H1 (cell line): Measurements from ENCODE around the gene ZNFX1. TPM values are rescaled to one million over a fixed set of nuclear protein-coding genes. Genes with fewer than 3 reads are reported as not detected.

Source experiments
- CTCF ChIA-PET: fragments of 300-600 bp; sonication (Branson Sonifier 250); formaldehyde crosslinking; loops from one replicate; lab custom pipeline; 2021; ENCODE audit not compliant: partially characterized antibody; lab: Charles Lee
- POLR2A ChIA-PET: fragments of 300-600 bp; sonication (Branson Sonifier 250); formaldehyde crosslinking; loops from one replicate; lab custom pipeline; 2021; ENCODE audit warnings: inconsistent platforms; ENCODE audit not compliant: partially characterized antibody; lab: Charles Lee
- DNase-seq, 2 experiments: peaks; one replicate each; pipeline versions ENCODE4 v3.0.0 to v3.0.0-alpha.2; 2010 to 2022; ENCODE audit warnings: low spot score in 2 of 2, low read depth in 1 of 2, mixed read lengths in 1 of 2
- FAIRE-seq: peaks from 2 replicates; lab custom pipeline; 2011; peaks lifted over from hg19 to GRCh38; lab: Jason Lieb, UNC
- H2AFZ ChIP-seq: 2 replicates; pipeline ENCODE4 v1.8.1; 2012; ENCODE audit warnings: low read length, inconsistent platforms
- H2AK5ac ChIP-seq: 2 replicates; pipeline ENCODE4 v1.6.1; 2013; ENCODE audit warnings: low read depth, low read length
- H2BK120ac ChIP-seq: replicated peaks from 2 replicates; pipeline ENCODE3; 2013; ENCODE audit warnings: low read depth, low read length, inconsistent platforms
- H2BK12ac ChIP-seq: 2 replicates; pipeline ENCODE4 v1.6.1; 2013; ENCODE audit warnings: low read depth, low read length
- H2BK15ac ChIP-seq: 2 replicates; pipeline ENCODE4 v1.6.1; 2013; ENCODE audit warnings: low read length
- H2BK20ac ChIP-seq: 2 replicates; pipeline ENCODE4 v1.6.1; 2013; ENCODE audit warnings: low read length
- H2BK5ac ChIP-seq: 2 replicates; pipeline ENCODE4 v1.6.1; 2013; ENCODE audit warnings: low read depth, low read length
- H3K14ac ChIP-seq: 2 replicates; pipeline ENCODE4 v1.6.1; 2013; ENCODE audit warnings: inconsistent platforms; ENCODE audit not compliant: insufficient read length
- H3K18ac ChIP-seq: 2 replicates; pipeline ENCODE4 v1.6.1; 2013; ENCODE audit warnings: low read length; ENCODE audit errors: extremely low read depth
- H3K23ac ChIP-seq: 2 replicates; pipeline ENCODE4 v1.6.1; 2013; ENCODE audit warnings: inconsistent platforms; ENCODE audit not compliant: insufficient read length
- H3K23me2 ChIP-seq: 2 replicates; pipeline ENCODE4 v1.6.1; 2013; ENCODE audit warnings: low read depth, low read length
- H3K27ac ChIP-seq: 2 replicates; pipeline ENCODE4 v1.6.1; 2011; ENCODE audit warnings: low read depth, low read length, inconsistent platforms
- H3K27me3 ChIP-seq, 4 experiments: replicated peaks in 1 of 4; 1 replicate in 1 of 4; 2 replicates in 3 of 4; pipeline versions ENCODE4 v1.6.1 to v1.8.1; 2011 to 2013; ENCODE audit warnings: low read length in 3 of 4, mild to moderate bottlenecking in 3 of 4, inconsistent platforms in 2 of 4, mixed read lengths in 2 of 4, moderate library complexity in 1 of 4; ENCODE audit not compliant: control insufficient read depth in 3 of 4, insufficient read depth in 3 of 4; ENCODE audit errors: extremely low read depth in 1 of 4
- H3K36me3 ChIP-seq, 4 experiments: 2 replicates each; pipeline versions ENCODE4 v1.6.1 to v1.8.1; 2011 to 2013; ENCODE audit warnings: mild to moderate bottlenecking in 4 of 4, low read length in 3 of 4, moderate library complexity in 2 of 4, control low read depth in 1 of 4, inconsistent platforms in 1 of 4; ENCODE audit not compliant: insufficient read depth in 4 of 4, control insufficient read depth in 2 of 4
- H3K4ac ChIP-seq: replicated peaks from 2 replicates; pipeline ENCODE3; 2013; ENCODE audit warnings: low read length, low read depth, mixed read lengths, inconsistent platforms; ENCODE audit not compliant: insufficient read length
- H3K4me1 ChIP-seq, 4 experiments: replicated peaks in 1 of 4; 1 replicate in 1 of 4; 2 replicates in 3 of 4; pipeline versions ENCODE4 v1.6.1 to v1.8.1; 2011 to 2013; ENCODE audit warnings: low read length in 3 of 4, inconsistent platforms in 2 of 4, mixed read lengths in 1 of 4; ENCODE audit not compliant: insufficient read depth in 4 of 4, control insufficient read depth in 3 of 4
- H3K4me2 ChIP-seq, 2 experiments: 2 replicates each; pipeline versions ENCODE4 v1.6.1 to v1.8.1; 2011 to 2013; ENCODE audit warnings: low read depth in 2 of 2, low read length in 2 of 2, control low read depth in 1 of 2, inconsistent platforms in 1 of 2, mild to moderate bottlenecking in 1 of 2; ENCODE audit not compliant: insufficient read depth in 1 of 2
- H3K4me3 ChIP-seq, 4 experiments: fragments of 200-600, 300-600 bp in 1 of 4; sonication (generic), shearing (Covaris generic), sonication (Bioruptor Twin) in 1 of 4; 2 replicates each; pipeline versions ENCODE4 v1.5.1 to v1.8.1; 2011 to 2016; ENCODE audit warnings: low read length in 4 of 4, low read depth in 3 of 4, control low read depth in 2 of 4, inconsistent platforms in 2 of 4, mild to moderate bottlenecking in 2 of 4, mixed read lengths in 1 of 4, moderate library complexity in 1 of 4; ENCODE audit not compliant: insufficient read depth in 2 of 4; ENCODE audit errors: extremely low read depth in 1 of 4
- H3K56ac ChIP-seq: replicated peaks from 2 replicates; pipeline ENCODE3; 2013; ENCODE audit warnings: low read depth, mild to moderate bottlenecking, mixed read lengths, low read length, inconsistent platforms; ENCODE audit not compliant: insufficient read length
- H3K79me1 ChIP-seq: 2 replicates; pipeline ENCODE4 v1.6.1; 2013; ENCODE audit warnings: low read depth, low read length, control low read depth
- H3K79me2 ChIP-seq, 2 experiments: 2 replicates each; pipeline versions ENCODE4 v1.6.1 to v1.8.1; 2012 to 2013; ENCODE audit warnings: low read length in 2 of 2, mild to moderate bottlenecking in 2 of 2, inconsistent platforms in 1 of 2; ENCODE audit not compliant: insufficient read depth in 2 of 2, control insufficient read depth in 1 of 2
- H3K9ac ChIP-seq, 4 experiments: replicated peaks in 1 of 4; 1 replicate in 1 of 4; 2 replicates in 3 of 4; pipeline versions ENCODE4 v1.6.1 to v1.8.1; 2011 to 2013; ENCODE audit warnings: low read depth in 3 of 4, low read length in 3 of 4, control low read depth in 2 of 4, mild to moderate bottlenecking in 2 of 4, moderate library complexity in 2 of 4, inconsistent platforms in 1 of 4; ENCODE audit errors: extremely low read depth in 1 of 4
- H3K9me3 ChIP-seq, 2 experiments: 2 replicates each; pipeline versions ENCODE4 v1.6.1 to v1.8.1; 2012 to 2013; ENCODE audit warnings: mild to moderate bottlenecking in 2 of 2, moderate library complexity in 2 of 2, control low read depth in 1 of 2, inconsistent platforms in 1 of 2, low read depth in 1 of 2, low read length in 1 of 2, mixed read lengths in 1 of 2; ENCODE audit not compliant: insufficient read depth in 2 of 2
- H4K20me1 ChIP-seq, 2 experiments: replicated peaks in 1 of 2; 2 replicates each; pipeline versions ENCODE3 to v1.8.1; 2011 to 2013; ENCODE audit warnings: inconsistent platforms in 2 of 2, low read length in 2 of 2, mild to moderate bottlenecking in 1 of 2; ENCODE audit not compliant: insufficient read depth in 2 of 2, control insufficient read depth in 1 of 2
- H4K5ac ChIP-seq: 2 replicates; pipeline ENCODE4 v1.6.1; 2013; ENCODE audit warnings: low read length, low read depth, mixed read lengths, inconsistent platforms; ENCODE audit not compliant: insufficient read length
- H4K8ac ChIP-seq: 2 replicates; pipeline ENCODE4 v1.8.0; 2013; ENCODE audit warnings: mild to moderate bottlenecking, moderate library complexity, low read length, inconsistent platforms; ENCODE audit not compliant: insufficient read depth; ENCODE audit errors: extremely low read depth
- H4K91ac ChIP-seq: replicated peaks from 2 replicates; pipeline ENCODE3; 2013; ENCODE audit warnings: low read length, mixed read lengths, inconsistent platforms; ENCODE audit not compliant: insufficient read length
- CHD1 ChIP-seq: IDR thresholded peaks from 2 replicates; pipeline ENCODE4 v1.6.1; 2012; ENCODE audit warnings: low read depth, low read length, improper control_type of control experiment
- FOSL1 ChIP-seq: IDR thresholded peaks from 2 replicates; pipeline ENCODE4 v1.6.1; 2011; ENCODE audit warnings: mild to moderate bottlenecking, low read depth, low read length, moderate library complexity; ENCODE audit not compliant: insufficient read depth
- SIRT6 ChIP-seq: IDR thresholded peaks from one replicate; pipeline ENCODE4 v1.7.1; 2012; ENCODE audit warnings: low read length, inconsistent platforms
- WGBS, 2 experiments: shearing (Covaris generic) in 1 of 2; methylation state at CpG; one replicate each; pipeline versions ENCODE4 v1.1.6 to v1.1.7; 2013 to 2015; ENCODE audit warnings: low lambda C conversion rate in 2 of 2, mixed read lengths in 2 of 2, inconsistent platforms in 1 of 2, low coverage in 1 of 2, missing lambda C conversion rate in 1 of 2; ENCODE audit not compliant: insufficient replicate concordance in 2 of 2, insufficient coverage in 1 of 2, insufficient read length in 1 of 2; ENCODE audit errors: extremely low coverage in 1 of 2, missing lambda C conversion rate in 1 of 2; 5-methylcytosine and 5-hydroxymethylcytosine counted together
- polyA plus RNA-seq, 7 experiments: library from polyadenylated mRNA; depleted of rRNA in 3 of 7; stranded (reverse) in 5 of 7; unstranded in 2 of 7; fragments of >200 nt in 5 of 7; fragments of 200-250 nt in 2 of 7; gene quantifications; 1 replicate in 5 of 7; 2 replicates in 1 of 7; 4 replicates in 1 of 7; pipeline versions ENCODE4 v1.2.1 to v1.2.3, GENCODE V29; 2011 to 2013; ENCODE audit warnings: missing spikeins in 2 of 7, mixed read lengths in 2 of 7
- total RNA-seq: library from RNA; stranded (reverse); fragmentation: NEBNext Ultra II Directional; extraction: Animal tissue kit (Norgen Biotek cat#: 25700); gene quantifications from 2 replicates; pipeline ENCODE4 v1.2.1, GENCODE V29; 2021

The ZNFX1 gene
- total and polyA plus RNA-seq, 2 of the 8 experiments (the other 6 are each of a cell fraction or from before 2014, with no cell fraction given), result 3.1 to 11.3 TPM

DNA sequence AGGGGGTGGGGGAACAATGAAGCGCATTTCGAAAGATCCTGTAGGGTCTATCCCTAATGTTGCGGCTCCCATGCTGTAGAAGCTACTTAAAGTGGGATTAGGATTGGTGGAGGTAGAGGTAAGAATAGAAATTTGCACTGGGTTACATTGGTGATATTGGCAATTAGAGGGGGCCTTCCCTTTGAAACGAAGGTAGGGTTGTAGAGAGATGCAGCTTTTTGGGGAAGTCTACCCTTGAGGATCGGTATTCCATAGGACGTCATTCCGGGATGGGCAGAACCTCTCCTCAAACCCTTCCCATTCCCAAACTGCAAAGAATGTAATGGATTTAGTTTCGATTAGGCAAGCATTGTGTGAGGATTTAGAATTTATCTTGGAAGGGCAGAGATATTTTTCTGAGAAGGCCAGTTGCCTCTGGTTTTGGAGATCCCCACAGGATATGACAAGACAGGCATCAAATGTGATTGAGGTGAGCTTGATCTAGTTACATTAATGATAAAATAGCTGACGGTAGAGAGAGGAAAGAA lies 5.4 kb upstream of the ZNFX1 start:
- Histone ChIP-seq H3K23ac (no peak overlapping the region), H3K79me1 (peaks cover 3% of the 10 kb centered on the region), H3K56ac (no peak overlapping the region), H3K4me2 (peak overlapping the region; percentile 97), H4K5ac (no peak overlapping the region), H3K4me1 (peaks cover 3 to 16% (median 10%) of the 10 kb centered on the region in 4 experiments; a peak in 6 of 7 replicates), H2AK5ac (no peak overlapping the region), H3K14ac (no peak overlapping the region), H3K79me2 (peaks cover 60 to 98% of the 10 kb centered on the region in 2 experiments), H2BK15ac (no peak overlapping the region), H2BK20ac (no peak overlapping the region), H4K91ac (no peak overlapping the region), H4K8ac (no peak overlapping the region), H3K4me3 (peak overlapping the region; percentile 73 to 97 (median 92); a peak in 7 of 8 replicates), H3K27me3 (peaks cover 0 to 1% (median 0%) of the 10 kb centered on the region in 4 experiments; a peak in 1 of 7 replicates), H2BK5ac (no peak overlapping the region; the same call in 1 of the 2 replicates), H3K18ac (no peak overlapping the region), H3K27ac (peak overlapping the region; percentile 51), H3K9ac (peak overlapping the region in 3 of 4 experiments; percentile 89 to 98 (median 98); a peak in 6 of 7 replicates), H2BK12ac (no peak overlapping the region), H2BK120ac (no peak overlapping the region), H2AFZ (no peak overlapping the region), H3K9me3 (no peaks in the 10 kb centered on the region), H3K36me3 (peaks cover 79 to 95% (median 92%) of the 10 kb centered on the region in 4 experiments), H4K20me1 (peaks cover 63 to 71% of the 10 kb centered on the region in 2 experiments), H3K23me2 (peaks cover 37% of the 10 kb centered on the region), H3K4ac (no peak overlapping the region)
- FAIRE-seq (no peak), DNase-seq (no peak)
- whole genome bisulfite sequencing, 2 experiments, result 60% methylated on average over 9 of the region's 9 CpGs; no CpG with 5 or more reads in 1 of the 2 experiments
- TF ChIP-seq FOSL1, result no peak
- TF ChIP-seq SIRT6, result peak; percentile 6
- TF ChIP-seq CHD1, result peak; percentile 19; the same call in 1 of the 2 replicates
- POLR2A ChIA-PET, result interaction anchor here (0.6 to 18.5 kb wide), 16 partner anchors 6 to 1588 kb away, joined by 3 to 1132 read pairs (median 4); no protein-coding TSS in a partner anchor
- CTCF ChIA-PET, result interaction anchor here (0.9 to 4.7 kb wide), 7 partner anchors 19 to 66 kb away, joined by 3 to 53 read pairs (median 5); no protein-coding TSS in a partner anchor
